Hair follicular keratinocyte (primary cell): Measurements from ENCODE around the gene MAP1A. TPM values are rescaled to one million over a fixed set of nuclear protein-coding genes. Genes with fewer than 3 reads are reported as not detected.

Experiments used
- total RNA-seq: library from RNA; depleted of rRNA; stranded (reverse); fragments of >200 nt; gene quantifications from 2 replicates; pipeline ENCODE4 v1.2.3, GENCODE V29; 2015

The MAP1A gene
- total RNA-seq, result 0.39 and 0.42 TPM in 2 replicates

DNA sequence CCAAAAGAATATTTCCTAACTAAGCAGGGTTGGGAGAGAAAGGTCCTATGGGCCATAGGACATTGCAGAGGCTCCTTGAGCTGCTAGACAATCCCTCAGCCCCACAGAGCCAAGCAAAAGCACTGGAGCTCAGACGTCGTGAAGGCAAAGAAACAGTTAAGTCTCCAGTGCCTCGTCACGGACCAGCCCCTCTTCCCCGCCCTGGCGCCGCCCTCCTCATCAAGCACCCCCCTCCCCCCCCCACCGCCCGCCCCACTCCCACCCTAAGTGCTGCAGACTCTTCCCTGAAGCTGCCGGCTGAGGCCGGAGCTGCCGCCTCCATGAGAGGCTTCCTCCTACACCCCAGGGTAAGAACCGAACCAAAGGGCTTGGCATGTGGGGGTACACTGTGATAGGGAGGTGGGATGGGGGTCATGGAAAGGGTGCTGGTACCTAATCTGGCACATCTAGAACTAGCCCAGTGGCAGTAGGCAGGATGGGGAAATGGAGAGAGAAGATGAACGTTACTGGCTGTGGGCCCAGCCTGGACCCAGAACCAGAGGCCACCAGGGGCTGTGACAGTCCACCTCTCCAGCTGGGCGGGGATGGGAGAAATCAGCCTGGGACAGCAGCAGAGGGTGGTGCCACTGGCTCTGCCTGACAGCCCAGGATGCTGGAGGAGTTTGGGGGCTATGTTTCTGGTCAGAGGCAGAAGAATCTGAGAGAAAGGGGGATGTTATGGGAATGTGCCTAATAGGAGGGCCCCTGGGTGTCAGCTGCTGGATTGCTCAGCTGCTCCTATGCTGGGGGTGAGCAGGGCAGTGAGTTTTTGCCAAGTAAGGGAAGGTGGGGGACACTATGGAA, at the start of gene MAP1A:
Gene MAP1A, plus strand, starts transcription at position 255 of the 843 bp plus-strand sequence. CDS start 3,866 bp downstream, outside the sequence.

GRCh38 chr15:43492673-43493601, 24.5 kb upstream of the MAP1A start, which contains the start of gene TP53BP1:
Gene TP53BP1 (minus strand): TSS chr15:43493156. CDS start chr15:43493043, 113 bp downstream.

Other genes with a start within 250 kb of the MAP1A start
- not detected in 2 replicates for gene TGM7, start 215.4 kb upstream of the MAP1A start, total RNA-seq
- gene LCMT2, start 187.0 kb upstream of the MAP1A start, total RNA-seq, result 4.0 and 8.4 TPM in 2 replicates
- 12.5 and 13.9 TPM in 2 replicates for gene ZSCAN29, start 146.6 kb upstream of the MAP1A start, total RNA-seq
- gene TUBGCP4, start 146.5 kb upstream of the MAP1A start, total RNA-seq, result 13.5 and 20.8 TPM in 2 replicates
- gene TP53BP1, start 24.5 kb upstream of the MAP1A start, total RNA-seq, result 16.7 and 18.3 TPM in 2 replicates
- gene PPIP5K1, start 72.6 kb downstream of the MAP1A start, total RNA-seq, result 17.5 and 18.7 TPM in 2 replicates
- 87.1 and 108 TPM in 2 replicates for gene CKMT1B, start 76.4 kb downstream of the MAP1A start, total RNA-seq
- gene STRC, start 101.2 kb downstream of the MAP1A start, total RNA-seq, result 0.49 TPM in 1 of 2 replicates, not detected in the other
- gene CATSPER2, start 131.2 kb downstream of the MAP1A start, total RNA-seq, result 0.46 and 0.78 TPM in 2 replicates
- 89.3 and 94.9 TPM in 2 replicates for gene CKMT1A, start 176.3 kb downstream of the MAP1A start, total RNA-seq
- gene PDIA3, start 228.8 kb downstream of the MAP1A start, total RNA-seq, result 278 and 441 TPM in 2 replicates